Trophoblast cell (in vitro differentiated cells and primary cell): ENCODE data around the gene SPIN1.
A peak's percentile ranks its signal among the peaks of the same experiment; 100 is the strongest.

Experiments used
- DNase-seq, 2 donors: peaks; one replicate each; pipeline ENCODE4 v3.0.0-alpha.2; 2016
- H2AFZ ChIP-seq: 2 replicates; pipeline ENCODE4 v1.6.1; 2013; ENCODE audit warnings: low read length, moderate library complexity, mild to moderate bottlenecking; ENCODE audit not compliant: insufficient read depth, poor library complexity
- H2AK5ac ChIP-seq: 2 replicates; pipeline ENCODE4 v1.6.1; 2013; ENCODE audit warnings: mild to moderate bottlenecking, low read length
- H2BK120ac ChIP-seq: 2 replicates; pipeline ENCODE4 v1.6.1; 2013; ENCODE audit warnings: low read length, mild to moderate bottlenecking, moderate library complexity; ENCODE audit not compliant: insufficient read depth, poor library complexity
- H2BK12ac ChIP-seq: 2 replicates; pipeline ENCODE4 v1.6.1; 2013; ENCODE audit warnings: mild to moderate bottlenecking, low read length, moderate library complexity
- H2BK5ac ChIP-seq: 2 replicates; pipeline ENCODE4 v1.6.1; 2013; ENCODE audit warnings: low read length, low read depth, moderate library complexity, mild to moderate bottlenecking; ENCODE audit not compliant: poor library complexity
- H3K14ac ChIP-seq: 2 replicates; pipeline ENCODE4 v1.6.1; 2013; ENCODE audit warnings: mild to moderate bottlenecking, low read length
- H3K18ac ChIP-seq: 2 replicates; pipeline ENCODE4 v1.6.1; 2013; ENCODE audit warnings: mild to moderate bottlenecking, low read length
- H3K23ac ChIP-seq: 2 replicates; pipeline ENCODE4 v1.6.1; 2013; ENCODE audit warnings: low read length
- H3K27ac ChIP-seq: 2 replicates; pipeline ENCODE4 v1.5.1; 2013; ENCODE audit warnings: low read depth, mild to moderate bottlenecking, inconsistent platforms, low read length, moderate library complexity
- H3K27me3 ChIP-seq: 2 replicates; pipeline ENCODE4 v1.6.1; 2013; ENCODE audit warnings: inconsistent platforms, mild to moderate bottlenecking, low read length, moderate library complexity; ENCODE audit not compliant: insufficient read depth
- H3K36me3 ChIP-seq, 2 experiments: 1 replicate in 1 of 2; 2 replicates in 1 of 2; pipeline ENCODE4 v1.6.1; 2013; ENCODE audit warnings: low read length in 2 of 2, mild to moderate bottlenecking in 2 of 2, moderate library complexity in 1 of 2; ENCODE audit not compliant: insufficient read depth in 2 of 2, control insufficient read depth in 1 of 2
- H3K4ac ChIP-seq: 2 replicates; pipeline ENCODE4 v1.6.1; 2013; ENCODE audit warnings: low read depth, mild to moderate bottlenecking, low read length, moderate library complexity
- H3K4me1 ChIP-seq, 2 experiments: 1 replicate in 1 of 2; 2 replicates in 1 of 2; pipeline ENCODE4 v1.6.1; 2013; ENCODE audit warnings: low read length in 2 of 2, mild to moderate bottlenecking in 2 of 2, moderate library complexity in 1 of 2; ENCODE audit not compliant: insufficient read depth in 2 of 2, control insufficient read depth in 1 of 2
- H3K4me2 ChIP-seq: 2 replicates; pipeline ENCODE4 v1.6.1; 2013; ENCODE audit warnings: inconsistent platforms, mild to moderate bottlenecking, low read length, moderate library complexity
- H3K4me3 ChIP-seq: 2 replicates; pipeline ENCODE4 v1.5.1; 2013; ENCODE audit warnings: mild to moderate bottlenecking, low read depth, low read length, inconsistent platforms
- H3K79me1 ChIP-seq: one replicate; pipeline ENCODE4 v1.6.1; 2013; ENCODE audit warnings: low read length
- H3K79me2 ChIP-seq: 2 replicates; pipeline ENCODE4 v1.6.1; 2013; ENCODE audit warnings: low read length, mild to moderate bottlenecking; ENCODE audit not compliant: control insufficient read depth, insufficient read depth, poor library complexity
- H3K9ac ChIP-seq: 2 replicates; pipeline ENCODE4 v1.6.1; 2013; ENCODE audit warnings: mild to moderate bottlenecking, low read length
- H3K9me3 ChIP-seq: 2 replicates; pipeline ENCODE4 v1.6.1; 2013; ENCODE audit warnings: low read depth, mild to moderate bottlenecking, control low read depth, inconsistent platforms, low read length; ENCODE audit not compliant: insufficient read depth
- H4K12ac ChIP-seq: 2 replicates; pipeline ENCODE4 v1.6.1; 2013; ENCODE audit warnings: low read depth, mild to moderate bottlenecking, low read length, moderate library complexity
- H4K8ac ChIP-seq: 2 replicates; pipeline ENCODE4 v1.6.1; 2013; ENCODE audit warnings: low read depth, mild to moderate bottlenecking, low read length, moderate library complexity
- H4K91ac ChIP-seq: one replicate; pipeline ENCODE4 v1.6.1; 2013; ENCODE audit warnings: low read depth, mild to moderate bottlenecking, low read length, moderate library complexity
- WGBS: extraction: QIAGEN DNeasy Blood & Tissue Kit; methylation state at CpG from one replicate; pipeline ENCODE4 v1.1.7; 2013; ENCODE audit warnings: missing lambda C conversion rate; ENCODE audit not compliant: insufficient read length, insufficient coverage; ENCODE audit errors: extremely low coverage; 5-methylcytosine and 5-hydroxymethylcytosine counted together

SPIN1 gene

DNA sequence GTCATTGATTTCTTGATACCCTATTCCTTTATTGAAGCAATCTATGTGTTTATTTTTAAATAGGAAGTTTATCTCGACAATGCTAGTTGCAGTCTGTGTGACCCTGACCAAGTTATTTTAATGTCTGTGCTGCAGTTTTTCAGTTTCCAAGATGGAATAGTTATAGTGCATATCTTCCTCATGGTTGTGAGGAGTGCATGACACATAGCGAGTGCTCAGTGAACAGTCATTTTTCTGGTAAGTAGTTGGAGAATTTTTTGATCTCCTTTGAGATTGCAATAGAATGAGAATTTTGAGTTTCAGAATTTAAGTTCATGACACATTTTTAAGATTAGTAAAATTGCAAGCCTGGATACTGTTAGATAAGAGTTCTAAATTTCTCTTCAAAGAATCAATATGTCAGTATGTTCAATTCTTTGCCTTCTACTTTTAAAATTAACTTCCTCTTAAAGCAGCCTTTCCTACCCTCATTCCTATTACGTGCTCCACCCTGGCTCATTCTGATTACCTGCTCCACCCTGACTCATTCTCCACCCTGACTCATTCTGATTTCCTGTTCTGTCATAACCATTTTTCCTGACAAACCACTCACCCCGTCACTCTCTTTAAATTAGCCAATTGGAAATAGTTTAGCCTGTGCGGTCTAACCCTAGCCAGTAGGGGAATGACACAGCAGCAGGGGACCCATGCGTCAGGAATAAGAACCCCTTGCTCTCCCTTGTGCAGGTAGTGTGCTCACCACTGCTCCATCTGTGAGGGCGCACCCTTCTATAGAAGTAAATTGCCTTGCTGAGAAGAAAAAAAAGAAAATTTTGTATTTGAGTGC is 30.7 kb downstream of the SPIN1 start:
- Histone ChIP-seq H2BK5ac (no peak overlapping the region), H3K36me3 (peaks cover 17 to 18% of the 10 kb centered on the region in 2 experiments), H3K79me2 (peaks cover 23% of the 10 kb centered on the region), H3K9me3 (peaks cover 9% of the 10 kb centered on the region), H3K4me1 (peaks cover 3 to 4% of the 10 kb centered on the region in 2 experiments), H4K91ac (no peak overlapping the region), H3K14ac (no peak overlapping the region), H2AFZ (no peak overlapping the region), H2BK120ac (no peak overlapping the region), H3K79me1 (no peaks in the 10 kb centered on the region), H3K9ac (no peak overlapping the region), H3K23ac (no peak overlapping the region), H4K8ac (no peak overlapping the region), H3K27me3 (no peaks in the 10 kb centered on the region), H3K27ac (no peak overlapping the region), H3K4ac (peak overlapping the region; percentile 35), H2BK12ac (no peak overlapping the region), H3K4me2 (no peak overlapping the region), H2AK5ac (no peak overlapping the region), H4K12ac (no peak overlapping the region), H3K18ac (no peak overlapping the region), H3K4me3 (no peak overlapping the region)
- DNase-seq, result peak; percentile 72 to 88
- no CpG with 5 or more reads among the region's 7 CpGs for WGBS

DNA sequence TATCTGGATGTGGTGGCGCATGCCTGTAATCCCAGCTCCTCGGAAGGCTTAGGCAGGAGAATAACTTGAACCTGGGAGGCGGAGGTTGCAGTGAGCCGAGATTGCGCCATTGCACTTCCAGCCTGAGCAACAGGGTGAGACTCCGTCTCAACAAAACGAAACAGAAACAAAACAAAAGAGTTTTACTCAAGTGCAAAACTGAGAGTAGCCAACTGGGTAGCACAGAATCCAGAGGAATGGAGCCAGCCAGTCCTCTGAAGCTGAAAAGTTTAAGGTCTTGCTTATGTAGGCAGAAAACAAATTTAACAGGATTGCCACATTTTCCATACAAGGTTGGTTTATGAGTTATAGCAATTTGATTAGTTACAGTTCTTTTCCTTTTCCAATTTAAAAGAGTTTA is 32.0 kb downstream of the SPIN1 start:
- Histone ChIP-seq H3K14ac (no peak overlapping the region), H2AFZ (no peak overlapping the region), H3K9me3 (peaks cover 5% of the 10 kb centered on the region), H2BK5ac (no peak overlapping the region), H2BK12ac (no peak overlapping the region), H3K4ac (peak overlapping the region; percentile 89), H3K4me3 (no peak overlapping the region), H3K18ac (no peak overlapping the region), H4K12ac (no peak overlapping the region), H2BK120ac (no peak overlapping the region), H3K4me2 (no peak overlapping the region), H3K9ac (no peak overlapping the region), H3K79me2 (peaks cover 18% of the 10 kb centered on the region), H3K27ac (no peak overlapping the region), H3K23ac (no peak overlapping the region), H2AK5ac (no peak overlapping the region), H3K79me1 (peaks cover 2% of the 10 kb centered on the region), H4K8ac (no peak overlapping the region), H3K4me1 (peaks cover 5 to 7% of the 10 kb centered on the region in 2 experiments), H4K91ac (no peak overlapping the region), H3K27me3 (no peaks in the 10 kb centered on the region), H3K36me3 (peaks cover 14% of the 10 kb centered on the region in 2 experiments)
- WGBS, result no CpG with 5 or more reads among the region's 7 CpGs
- peak; percentile 62 to 73 for DNase-seq

DNA sequence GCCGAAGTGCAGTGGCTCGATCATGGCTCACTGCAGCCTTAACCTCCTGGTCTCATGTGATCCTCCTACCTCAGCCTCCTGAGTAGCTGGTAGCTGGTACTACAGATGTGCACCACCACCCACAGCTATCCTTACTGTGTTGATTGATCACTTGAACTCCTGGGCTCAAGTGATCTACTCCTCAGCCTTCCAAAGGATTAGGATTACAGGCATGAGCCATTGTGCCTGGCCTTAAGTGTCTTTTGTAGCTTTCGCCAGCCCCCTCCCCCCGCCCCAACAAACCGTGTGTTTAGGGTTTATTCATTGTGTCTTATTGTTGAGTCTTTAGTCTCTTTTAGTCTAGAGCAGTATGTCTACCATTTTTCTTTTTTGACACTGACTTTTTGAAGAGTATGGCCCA is 33.1 kb downstream of the SPIN1 start:
- no peak overlapping the region for H3K27ac ChIP-seq
- H3K14ac ChIP-seq, result no peak overlapping the region
- no peak overlapping the region for H3K9ac ChIP-seq

DNA sequence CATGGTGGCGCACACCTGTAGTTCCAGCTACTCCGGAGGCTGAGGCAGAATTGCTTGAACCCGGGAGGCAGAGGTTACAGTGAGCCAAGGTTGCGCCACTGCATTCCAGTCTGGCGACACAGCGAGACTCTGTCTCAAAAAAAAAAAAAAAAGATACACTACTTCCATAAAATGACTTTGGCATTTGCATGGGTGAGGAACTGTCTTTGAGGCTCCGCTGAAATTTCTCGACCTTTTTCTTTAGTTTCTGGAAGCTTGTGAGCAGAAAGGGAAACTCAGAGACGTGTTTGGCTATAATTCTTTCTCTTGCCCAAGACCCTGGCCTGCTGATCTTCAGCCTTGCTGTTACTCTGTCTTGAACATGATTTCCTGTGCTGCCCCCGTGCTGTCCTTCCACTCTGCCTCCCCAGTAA is 37.3 kb downstream of the SPIN1 start:
- H2AFZ ChIP-seq, result no peak overlapping the region
- H4K12ac ChIP-seq, result peak overlapping the region; percentile 51
- H2AK5ac ChIP-seq, result no peak overlapping the region
- H3K18ac ChIP-seq, result peak overlapping the region; percentile 64
- peaks cover 2% of the 10 kb centered on the region for H3K9me3 ChIP-seq
- H2BK5ac ChIP-seq, result no peak overlapping the region
- peak overlapping the region; percentile 78 for H3K4ac ChIP-seq
- peaks cover 6 to 7% of the 10 kb centered on the region in 2 experiments for H3K4me1 ChIP-seq
- peak overlapping the region; percentile 6 for H3K4me2 ChIP-seq
- DNase-seq, result peak; percentile 44 to 69
- peaks cover 8% of the 10 kb centered on the region for H3K79me2 ChIP-seq
- H3K9ac ChIP-seq, result no peak overlapping the region
- no peaks in the 10 kb centered on the region for H3K27me3 ChIP-seq
- no peak overlapping the region for H4K91ac ChIP-seq
- no peak overlapping the region for H2BK120ac ChIP-seq
- H2BK12ac ChIP-seq, result no peak overlapping the region
- H3K27ac ChIP-seq, result peak overlapping the region; percentile 45
- H3K23ac ChIP-seq, result no peak overlapping the region
- peak overlapping the region; percentile 40 for H3K14ac ChIP-seq
- H3K36me3 ChIP-seq, result peaks cover 16 to 17% of the 10 kb centered on the region in 2 experiments
- no peak overlapping the region for H4K8ac ChIP-seq
- H3K79me1 ChIP-seq, result peaks cover 4% of the 10 kb centered on the region
- H3K4me3 ChIP-seq, result no peak overlapping the region
- WGBS, result no CpG with 5 or more reads among the region's 10 CpGs

More for the DNA sequence above, 33.1 kb downstream of the SPIN1 start:
- peaks cover 18% of the 10 kb centered on the region for H3K79me2 ChIP-seq
- H4K91ac ChIP-seq, result no peak overlapping the region
- H2BK120ac ChIP-seq, result no peak overlapping the region
- no peak overlapping the region for H2AK5ac ChIP-seq
- no peak overlapping the region for H3K18ac ChIP-seq
- H2BK5ac ChIP-seq, result no peak overlapping the region
- no peak overlapping the region for H3K23ac ChIP-seq
- H3K4ac ChIP-seq, result peak overlapping the region; percentile 7
- no peak overlapping the region for H4K8ac ChIP-seq
- H3K4me3 ChIP-seq, result no peak overlapping the region
- H4K12ac ChIP-seq, result no peak overlapping the region
- H2AFZ ChIP-seq, result no peak overlapping the region
- no peak overlapping the region for H3K4me2 ChIP-seq
- no CpG with 5 or more reads among the region's 5 CpGs for WGBS
- no peak overlapping the region for H2BK12ac ChIP-seq
- peaks cover 14% of the 10 kb centered on the region in 2 experiments for H3K36me3 ChIP-seq
- DNase-seq, result no peak
- H3K27me3 ChIP-seq, result no peaks in the 10 kb centered on the region
- peaks cover 10% of the 10 kb centered on the region in 2 experiments for H3K4me1 ChIP-seq
- peaks cover 4% of the 10 kb centered on the region for H3K79me1 ChIP-seq
- peaks cover 5% of the 10 kb centered on the region for H3K9me3 ChIP-seq
